Right lobe of liver (tissue), 6 donors: ENCODE results near the gene RSAD1. TPM values are rescaled to one million over a fixed set of nuclear protein-coding genes. Genes with fewer than 3 reads are reported as not detected.

Experiments used
- ATAC-seq, 4 donors: fragments of 200-7000 bp; cut with Tn5 transposase; one replicate each; pipeline ENCODE4 v1.9.1; 2020; ENCODE audit warnings: mild to moderate bottlenecking in 4 of 4, moderate library complexity in 4 of 4
- DNase-seq, 3 donors: peaks; one replicate each; pipeline ENCODE4 v3.0.0-alpha.2; 2020
- H3K27ac ChIP-seq, 3 donors: fragments of 200-600 bp; one replicate each; pipeline ENCODE4 v1.8.0; 2022
- H3K27me3 ChIP-seq, 2 donors: fragments of 200-600 bp; one replicate each; pipeline ENCODE4 v1.8.0; 2022
- H3K36me3 ChIP-seq, 4 donors: fragments of 200-600 bp; sonication (generic) in 1 of 4; one replicate each; pipeline versions ENCODE4 v1.5.1 to v1.8.0; 2017 to 2022; ENCODE audit warnings: control low read depth in 1 of 4
- H3K4me1 ChIP-seq, 4 donors: fragments of 200-600 bp; sonication (generic) in 1 of 4; one replicate each; pipeline versions ENCODE4 v1.5.1 to v1.8.0; 2017 to 2022; ENCODE audit warnings: control low read depth in 1 of 4
- H3K4me3 ChIP-seq, 3 donors: fragments of 200-600 bp; one replicate each; pipeline ENCODE4 v1.8.0; 2022
- H3K9me3 ChIP-seq, 4 donors: fragments of 200-600 bp; sonication (generic) in 1 of 4; one replicate each; pipeline versions ENCODE4 v1.5.1 to v1.8.0; 2017 to 2022; ENCODE audit warnings: control low read depth in 1 of 4
- CTCF ChIP-seq, 4 donors: fragments of 200-600 bp in 3 of 4; fragments of 450-650 bp in 1 of 4; IDR thresholded peaks; one replicate each; pipeline versions ENCODE4 v1.5.1 to v1.8.0; 2016 to 2022; ENCODE audit warnings: antibody characterized with exemption in 4 of 4, mild to moderate bottlenecking in 2 of 4
- POLR2A ChIP-seq: fragments of 450-650 bp; IDR thresholded peaks from one replicate; pipeline ENCODE4 v1.6.1; 2017; ENCODE audit warnings: antibody characterized with exemption, mild to moderate bottlenecking
- WGBS: methylation state at CpG from one replicate; pipeline ENCODE4 v1.1.6; 2018; ENCODE audit warnings: low coverage, low lambda C conversion rate; ENCODE audit not compliant: insufficient coverage; ENCODE audit errors: missing lambda C conversion rate; 5-methylcytosine and 5-hydroxymethylcytosine counted together
- intact Hi-C, 2 donors: fragments of 100-400 bp; cut with DNase I; formaldehyde crosslinking; loops; one replicate each; pipeline versions ENCODE4 v1.11.2 to v1.14.1; 2022
- total RNA-seq, 6 experiments: library from RNA; depleted of rRNA in 2 of 6; stranded (reverse); fragments of >200 nt in 2 of 6; fragmentation: NEBNext Ultra II Directional in 3 of 6; extraction: Animal tissue kit (Norgen Biotek cat#: 25700) in 3 of 6; gene quantifications; one replicate each; pipeline versions ENCODE4 v1.1.0 to v1.2.4, GENCODE V29; 2016 to 2023
- donor health status: DM: no; HTN: yes; CAD: no.
- donor health status: DM: no; HTN: no; CAD: no.
- donor health status: DM: no; HTN: no; CAD: no.
- donor health status: DM: no; HTN: yes; CAD: no.
- donor health status: DM: no; HTN: yes; CAD: no.

RSAD1 gene
- total RNA-seq, 6 experiments from 2014 or later = 17.9 to 26.6 (median 23.4) TPM

GRCh38 chr17:50533720-50534148 is 55.1 kb downstream of the RSAD1 start:
- H3K27me3 ChIP-seq = peaks cover 0 to 6% of the 10 kb centered on the region in 2 donors
- H3K4me3 ChIP-seq = no peak overlapping the region
- H3K9me3 ChIP-seq = no peaks in the 10 kb centered on the region
- no peaks in the 10 kb centered on the region for H3K36me3 ChIP-seq
- ATAC-seq (peak; percentile 28 to 55 (median 52)), DNase-seq (peak in 2 of 3 donors; percentile 53 to 71)
- TF ChIP-seq CTCF (IDR thresholded peaks at IDR 0.05) (no peak), POLR2A (no peak)
- 3% methylated on average over 17 of the region's 17 CpGs for WGBS
- H3K4me1 ChIP-seq = peaks cover 0 to 7% (median 0%) of the 10 kb centered on the region in 4 donors
- no peak overlapping the region for H3K27ac ChIP-seq
- intact Hi-C loops = no loop called here

GRCh38 chr17:50534222-50534978 is 55.7 kb downstream of the RSAD1 start:
- Histone ChIP-seq H3K4me3 (no peak overlapping the region), H3K4me1 (peaks cover 0 to 7% (median 0%) of the 10 kb centered on the region in 4 donors), H3K27ac (no peak overlapping the region), H3K27me3 (peaks cover 0 to 6% of the 10 kb centered on the region in 2 donors), H3K9me3 (no peaks in the 10 kb centered on the region), H3K36me3 (no peaks in the 10 kb centered on the region)
- whole genome bisulfite sequencing = 69% methylated on average over 13 of the region's 24 CpGs
- ATAC-seq (peak in 3 of 4 donors; percentile 22 to 34 (median 27)), DNase-seq (no peak)
- intact Hi-C loops = no loop called here
- no peak for TF ChIP-seq CTCF (IDR thresholded peaks at IDR 0.05)
- TF ChIP-seq POLR2A = no peak

- no peak for ATAC-seq
- H3K4me1 ChIP-seq = peaks cover 0 to 7% (median 0%) of the 10 kb centered on the region in 4 donors
- whole genome bisulfite sequencing = 100% methylated on average over 1 of the region's 2 CpGs
- no peak for TF ChIP-seq CTCF (IDR thresholded peaks at IDR 0.05)
- no peak for TF ChIP-seq POLR2A
- no peak overlapping the region for H3K27ac ChIP-seq
- intact Hi-C loops = no loop called here
- no peaks in the 10 kb centered on the region for H3K36me3 ChIP-seq
- no peak overlapping the region for H3K4me3 ChIP-seq
- DNase-seq = no peak
- no peaks in the 10 kb centered on the region for H3K9me3 ChIP-seq
- H3K27me3 ChIP-seq = peaks cover 0 to 6% of the 10 kb centered on the region in 2 donors
Observed at GRCh38 chr17:50534979-50535326, 56.3 kb downstream of the RSAD1 start.

GRCh38 chr17:50535407-50535806 is 56.7 kb downstream of the RSAD1 start:
- Histone ChIP-seq H3K4me1 (peaks cover 0 to 7% (median 0%) of the 10 kb centered on the region in 4 donors), H3K36me3 (no peaks in the 10 kb centered on the region), H3K9me3 (no peaks in the 10 kb centered on the region), H3K27ac (no peak overlapping the region), H3K27me3 (peaks cover 0 to 6% of the 10 kb centered on the region in 2 donors), H3K4me3 (no peak overlapping the region)
- DNase-seq (no peak), ATAC-seq (no peak)
- intact Hi-C loops = no loop called here
- 81% methylated on average over 7 of the region's 7 CpGs for WGBS
- TF ChIP-seq POLR2A (no peak), CTCF (IDR thresholded peaks at IDR 0.05) (no peak)

Other genes starting within 250 kb of the RSAD1 start
- 10 to 100 TPM in 1 of 6 experiments, 1 to 10 TPM in 5; 1.5 to 20.0 (median 8.7) TPM for gene TMEM92, start 204.4 kb upstream of the RSAD1 start, total RNA-seq
- gene XYLT2, start 132.7 kb upstream of the RSAD1 start, total RNA-seq = 10 to 100 TPM in 3 of 6 experiments, 1 to 10 TPM in 3; 7.0 to 13.8 (median 9.4) TPM
- 10 to 100 TPM; 34.3 to 69.4 (median 38.6) TPM for gene MRPL27, start 105.7 kb upstream of the RSAD1 start, total RNA-seq
- gene EME1, start 105.6 kb upstream of the RSAD1 start, total RNA-seq = 1 to 10 TPM in 1 of 6 experiments, under 1 TPM in 3, not detected in 2; 0.12 to 1.3 (median 0.66) TPM
- 100 to 1,000 TPM in 2 of 6 experiments, 10 to 100 TPM in 4; 36.0 to 125 (median 64.0) TPM for gene LRRC59, start 81.3 kb upstream of the RSAD1 start, total RNA-seq
- gene ACSF2, start 52.6 kb upstream of the RSAD1 start, total RNA-seq = 10 to 100 TPM; 25.1 to 60.9 (median 36.9) TPM
- gene CHAD, start 10.0 kb upstream of the RSAD1 start, total RNA-seq = 10 to 100 TPM in 2 of 6 experiments, 1 to 10 TPM in 4; 1.0 to 11.3 (median 3.8) TPM
- gene MYCBPAP, start 29.6 kb downstream of the RSAD1 start, total RNA-seq = under 1 TPM in 1 of 6 experiments, not detected in 5; 0.51 TPM
- under 1 TPM in 2 of 6 experiments, not detected in 4; 0.06 to 0.27 TPM for gene EPN3, start 53.9 kb downstream of the RSAD1 start, total RNA-seq
- 100 to 1,000 TPM in 1 of 6 experiments, 10 to 100 TPM in 5; 29.6 to 203 (median 34.2) TPM for gene SPATA20, start 68.3 kb downstream of the RSAD1 start, total RNA-seq
- gene CACNA1G, start 81.9 kb downstream of the RSAD1 start, total RNA-seq = not detected
- 100 to 1,000 TPM; 146 to 286 (median 178) TPM for gene ABCC3, start 156.0 kb downstream of the RSAD1 start, total RNA-seq
- 10 to 100 TPM; 13.9 to 17.4 (median 15.1) TPM for gene ANKRD40, start 229.1 kb downstream of the RSAD1 start, total RNA-seq
- gene LUC7L3, start 240.7 kb downstream of the RSAD1 start, total RNA-seq = 10 to 100 TPM; 15.4 to 50.5 (median 31.0) TPM